GM19468 (cell line): ENCODE data around the gene MSGN1.

Experiments
- ATAC-seq: cut with Tn5 transposase; IDR thresholded peaks from one replicate; pipeline ENCODE4 v1.9.1; 2021; ENCODE audit warnings: mild to moderate bottlenecking, moderate library complexity, moderate number of reproducible peaks; ENCODE audit not compliant: unreplicated experiment; ENCODE audit errors: extremely low read depth

Gene MSGN1

GRCh38 chr2:17845806-17846205 is 29.5 kb downstream of the MSGN1 start:
- no peak for ATAC-seq

GRCh38 chr2:17846676-17847075 is 30.4 kb downstream of the MSGN1 start:
- no peak for ATAC-seq

GRCh38 chr2:17847236-17847635 is 31.0 kb downstream of the MSGN1 start:
- ATAC-seq: no peak

- no peak for ATAC-seq
Measured at GRCh38 chr2:17849275-17849674, 33.0 kb downstream of the MSGN1 start.

- ATAC-seq: no peak
Measured at GRCh38 chr2:17850151-17850550, 33.9 kb downstream of the MSGN1 start.

- peak; percentile 64 for ATAC-seq
Measured at GRCh38 chr2:17851731-17852585, 35.7 kb downstream of the MSGN1 start.

GRCh38 chr2:17853799-17854198 is 37.5 kb downstream of the MSGN1 start:
- no peak for ATAC-seq

GRCh38 chr2:17857021-17857420 is 40.8 kb downstream of the MSGN1 start:
- ATAC-seq: no peak

GRCh38 chr2:17858064-17858463 is 41.8 kb downstream of the MSGN1 start:
- ATAC-seq: no peak

GRCh38 chr2:17863539-17863938 is 47.3 kb downstream of the MSGN1 start:
- no peak for ATAC-seq

- ATAC-seq: no peak
Measured at GRCh38 chr2:17864676-17865075, 48.4 kb downstream of the MSGN1 start.

GRCh38 chr2:17867133-17867532 is 50.9 kb downstream of the MSGN1 start:
- ATAC-seq: no peak
